Activated CD4-positive, alpha-beta T cell treated with anti-CD3 and anti-CD28 coated beads, Interleukin-2, amount 50 U/mL, for 16 hours (primary cell): Measurements from ENCODE around the gene GRB2.
"Not testable (repeated sequence)": the region's sequence is repeated elsewhere in the genome, so short reads cannot be mapped to it uniquely, and the experiment has no call there.

Source experiments
- DNase-seq: peaks from one replicate; pipeline ENCODE4 v3.0.0-alpha.2; 2020

Gene GRB2

DNA sequence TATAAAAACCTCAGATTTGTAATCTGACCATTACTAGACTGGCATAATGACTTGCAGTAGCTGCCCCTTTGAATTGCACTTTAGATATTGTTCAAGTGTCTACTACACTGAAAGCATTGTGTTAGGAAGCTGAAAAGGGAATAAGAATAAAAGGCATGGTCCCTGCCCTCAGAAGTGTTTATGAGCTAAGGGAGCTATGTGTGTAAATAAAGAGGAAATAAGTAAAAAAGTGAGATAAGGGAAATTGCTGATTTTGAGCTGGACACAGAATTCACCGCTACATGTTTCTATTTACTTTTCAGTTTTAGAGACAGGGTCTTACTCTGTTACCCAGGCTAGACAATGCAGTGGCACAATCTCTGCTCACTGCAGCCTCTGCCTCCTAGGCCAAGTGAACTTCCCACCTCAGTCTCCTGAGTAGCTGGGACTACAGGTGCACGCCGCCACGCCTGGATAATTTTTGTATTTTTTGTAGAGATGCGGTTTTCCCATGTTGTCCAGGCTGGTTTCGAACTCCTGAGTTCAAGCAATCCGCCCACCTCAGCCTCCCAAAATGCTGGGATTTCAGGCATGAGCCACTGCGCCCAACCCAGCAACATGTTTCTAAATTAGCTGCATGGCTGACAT is 57.0 kb downstream of the GRB2 start:
- DNase-seq: no peak

GRCh38 chr17:75346906-75347305 is 58.6 kb downstream of the GRB2 start:
- peak; percentile 41 for DNase-seq

GRCh38 chr17:75346368-75346767 is 59.1 kb downstream of the GRB2 start:
- not testable (repeated sequence) for DNase-seq

GRCh38 chr17:75345514-75346167 is 59.8 kb downstream of the GRB2 start:
- DNase-seq: no peak

DNA sequence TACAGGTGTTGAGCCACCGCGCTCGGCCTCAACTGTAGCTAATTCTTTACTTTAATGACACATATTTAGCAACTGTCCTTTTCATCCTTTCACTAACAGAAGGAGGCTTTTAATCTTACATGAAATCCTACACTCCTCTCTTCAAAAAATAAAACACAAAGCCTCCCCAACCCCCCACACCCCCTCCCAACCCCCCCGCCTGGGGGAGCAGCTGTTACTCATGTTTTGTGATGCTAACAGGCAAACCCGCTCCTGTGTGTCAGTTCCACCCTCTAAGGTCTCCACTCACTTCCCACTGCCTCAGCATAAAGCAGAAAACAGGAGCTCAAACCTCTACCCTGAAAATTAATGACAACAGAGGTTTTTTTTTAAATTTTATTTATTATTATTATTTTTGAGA is 60.8 kb downstream of the GRB2 start:
- DNase-seq: no peak

DNA sequence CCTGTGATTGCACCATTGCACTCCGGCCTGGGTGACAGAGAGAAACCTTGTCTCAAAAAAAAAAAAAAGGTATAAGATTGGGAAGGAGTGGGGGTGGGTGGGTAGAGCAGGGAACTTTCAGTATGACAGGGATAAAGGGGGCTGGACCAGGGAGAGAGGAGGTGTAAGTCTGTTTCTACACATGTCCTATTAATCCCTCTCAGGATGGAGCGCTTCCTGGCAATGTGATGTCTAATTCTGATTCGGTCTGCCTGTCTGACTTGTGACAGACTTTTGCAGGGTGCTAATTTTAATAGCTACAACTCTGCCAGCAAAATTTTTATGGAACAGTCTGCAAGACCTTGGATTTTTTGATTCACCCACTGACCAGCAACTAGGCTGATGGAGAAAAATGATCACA is 62.5 kb downstream of the GRB2 start:
- DNase-seq: peak; percentile 37

- no peak for DNase-seq
These were observed 63.5 kb downstream of the GRB2 start for GRCh38 chr17:75341784-75342486.

DNA sequence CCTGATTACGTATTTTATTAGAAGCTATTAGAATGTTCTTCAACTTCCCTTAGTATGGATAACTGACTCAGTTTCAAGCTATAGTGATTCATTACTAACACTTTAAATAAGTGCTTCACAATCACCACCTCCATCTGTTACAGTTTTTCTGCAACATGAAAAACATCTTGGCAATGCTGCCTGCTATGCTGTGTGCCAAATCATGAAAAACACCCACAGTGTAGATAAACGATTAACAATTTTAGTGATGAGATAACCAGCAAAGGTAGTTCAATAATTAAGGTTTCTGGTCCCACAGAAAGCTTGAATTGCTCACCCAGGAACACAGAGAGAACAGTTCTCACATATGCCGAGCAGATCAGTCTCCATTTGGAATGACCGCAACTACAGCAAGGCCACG is 64.8 kb downstream of the GRB2 start:
- DNase-seq: no peak

DNA sequence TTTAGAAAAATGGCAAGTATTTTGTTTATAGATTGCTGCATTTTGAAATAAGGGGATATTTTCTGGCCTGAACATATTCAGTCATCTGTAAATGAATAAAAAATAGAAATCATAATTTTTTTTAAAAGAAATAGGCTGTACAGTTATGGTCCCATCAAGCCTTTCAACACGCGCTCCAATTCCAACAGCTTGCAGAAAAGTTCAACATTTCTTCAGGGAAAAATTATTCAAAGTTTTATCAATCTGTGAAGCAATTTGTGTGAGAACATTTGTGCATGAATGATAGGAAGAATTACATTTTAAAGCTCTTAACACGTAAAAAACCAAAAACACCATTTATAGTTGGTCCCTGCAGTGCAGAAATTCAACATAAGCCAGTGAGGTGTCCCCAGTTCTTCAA is 65.5 kb downstream of the GRB2 start:
- DNase-seq: no peak

DNA sequence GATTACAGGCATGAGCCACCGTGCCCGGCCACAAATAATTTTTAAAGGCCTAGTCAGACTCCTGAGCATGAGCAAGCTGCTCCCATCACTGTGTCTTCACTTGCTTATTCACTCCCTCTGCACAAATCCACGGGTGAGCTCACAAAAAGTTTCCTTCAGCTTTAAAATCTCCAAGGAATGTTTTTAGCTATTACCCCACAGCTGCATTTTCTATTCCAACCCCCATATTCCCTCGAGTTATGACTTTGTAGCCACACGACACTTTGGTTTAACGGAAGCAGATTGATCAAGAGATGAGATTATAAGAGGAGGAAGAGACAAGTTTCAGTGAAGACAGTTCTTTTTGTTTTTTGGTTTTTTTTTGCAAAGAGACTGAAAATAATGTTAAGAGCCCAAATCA is 67.1 kb downstream of the GRB2 start:
- peak; percentile 61 for DNase-seq

DNA sequence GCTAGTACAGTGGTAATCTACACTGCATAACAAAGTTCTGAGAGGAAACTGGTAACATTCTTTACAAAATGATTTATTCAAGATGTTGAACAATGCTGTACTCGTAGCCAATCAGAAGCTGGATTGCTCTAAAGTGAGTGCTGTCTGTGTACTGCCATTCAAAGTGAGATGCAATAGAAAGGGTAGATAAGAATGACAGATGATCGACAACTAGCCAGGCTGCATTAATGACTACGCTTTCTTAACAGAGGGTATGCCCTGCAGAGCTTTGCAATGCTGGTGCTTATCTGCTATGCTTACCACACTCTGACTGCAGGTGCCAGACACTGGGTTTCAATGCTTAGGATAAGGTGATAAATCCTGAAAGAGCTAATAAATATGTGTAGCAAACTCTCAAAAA is 70.2 kb downstream of the GRB2 start:
- no peak for DNase-seq

DNA sequence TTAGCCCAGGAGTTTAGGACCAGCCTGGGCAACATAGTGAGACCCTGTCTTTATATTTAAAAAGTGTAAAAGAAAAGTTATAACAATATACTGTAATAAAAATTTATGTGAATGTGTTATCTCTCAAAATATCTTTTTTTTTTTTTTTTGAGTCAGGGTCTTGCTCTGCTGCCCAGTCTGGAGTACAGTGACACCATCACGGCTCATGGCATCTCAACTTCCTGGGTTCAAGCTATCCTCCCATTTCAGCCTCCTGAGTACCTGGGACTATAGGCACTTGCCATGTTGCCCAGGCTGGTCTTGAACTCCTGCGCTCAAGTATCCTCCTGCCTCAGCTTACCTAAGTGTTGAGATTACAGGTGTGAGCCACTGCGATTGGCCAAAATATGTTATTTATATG is 70.8 kb downstream of the GRB2 start:
- DNase-seq: no peak

DNA sequence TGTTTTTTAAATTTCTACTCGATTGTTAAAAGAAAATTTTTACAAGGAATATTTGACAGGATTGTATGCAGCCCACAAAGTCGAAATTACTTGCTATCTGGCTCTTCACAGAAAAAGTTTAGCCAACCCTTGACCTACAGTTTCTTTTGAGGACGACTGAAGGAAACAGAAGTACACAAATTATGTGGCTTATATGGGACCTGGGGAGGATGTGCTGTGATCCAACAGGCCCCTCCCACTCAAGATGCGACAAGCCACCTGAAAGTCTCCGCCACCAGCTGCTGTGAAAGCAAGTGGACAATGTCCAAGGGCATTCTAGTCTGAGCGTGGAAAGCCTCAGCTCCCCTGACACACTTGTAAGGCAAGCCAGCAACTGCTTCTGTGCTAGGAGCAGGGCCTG is 73.8 kb downstream of the GRB2 start:
- no peak for DNase-seq

- no peak for DNase-seq
These were observed 77.7 kb downstream of the GRB2 start for GRCh38 chr17:75327757-75328156.

GRCh38 chr17:75326226-75326848 is 79.1 kb downstream of the GRB2 start:
- no peak for DNase-seq

GRCh38 chr17:75325827-75326225 is 79.7 kb downstream of the GRB2 start:
- DNase-seq: no peak

DNA sequence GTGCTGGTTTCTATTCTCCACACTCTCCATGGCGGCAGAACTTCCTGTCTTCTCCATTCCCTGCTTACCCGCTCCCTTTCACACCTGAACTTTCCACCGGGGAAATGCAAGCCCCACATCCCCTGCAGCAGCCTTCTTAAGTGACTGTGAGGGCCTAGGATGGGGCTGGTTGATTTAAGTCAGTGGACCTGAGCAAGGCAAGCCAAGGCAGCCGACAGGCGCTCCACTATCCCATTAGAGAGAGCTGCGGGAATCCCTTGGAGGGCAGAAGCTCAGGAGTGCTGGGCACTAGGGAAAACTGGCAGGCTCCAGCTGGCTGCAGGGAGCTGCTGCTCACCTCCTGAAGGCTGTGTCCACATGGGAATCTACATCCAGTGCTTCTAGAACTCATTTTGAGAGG is 80.1 kb downstream of the GRB2 start:
- DNase-seq: no peak

DNA sequence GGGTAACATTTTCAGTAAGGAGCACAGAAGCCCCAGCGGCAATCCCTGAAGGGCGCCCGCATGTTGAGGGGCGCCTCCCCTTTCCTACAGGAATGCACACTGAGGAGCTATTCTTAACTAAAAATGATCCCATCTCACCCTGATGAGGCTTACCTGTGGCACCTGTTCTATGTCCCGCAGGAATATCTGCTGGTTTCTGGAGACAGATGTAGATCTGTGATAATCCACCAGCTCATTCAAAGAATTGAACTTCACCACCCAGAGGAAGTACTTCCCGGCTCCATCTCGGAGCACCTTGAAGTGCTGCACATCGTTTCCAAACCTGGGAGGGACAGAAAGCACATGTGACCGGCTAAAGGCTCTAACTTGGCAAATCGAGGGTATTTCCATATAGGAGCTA is 84.0 kb downstream of the GRB2 start:
- no peak for DNase-seq

- DNase-seq: no peak
These were observed 85.4 kb downstream of the GRB2 start for GRCh38 chr17:75319904-75320691.

- no peak for DNase-seq
These were observed 86.8 kb downstream of the GRB2 start for GRCh38 chr17:75318615-75319222.

DNA sequence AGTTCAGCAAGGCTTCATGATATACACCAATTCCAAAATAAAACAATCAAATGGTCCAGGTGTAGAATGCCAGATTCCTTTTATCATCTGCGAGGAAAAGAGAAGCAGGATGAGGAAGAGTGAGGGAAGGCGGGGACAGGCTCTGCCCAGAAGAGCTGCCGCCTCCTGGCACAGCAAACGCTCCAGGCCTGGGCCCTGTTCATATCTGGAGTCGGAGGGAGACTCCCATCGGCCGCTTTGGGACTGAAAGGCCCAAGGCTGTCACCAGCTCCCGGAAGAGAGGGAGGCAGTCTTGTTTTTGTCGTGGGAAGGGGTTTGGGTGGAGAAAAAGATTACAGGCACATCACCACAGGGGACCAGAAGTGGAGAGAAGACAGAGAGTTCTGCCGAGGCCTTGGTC is 87.3 kb downstream of the GRB2 start:
- no peak for DNase-seq

DNA sequence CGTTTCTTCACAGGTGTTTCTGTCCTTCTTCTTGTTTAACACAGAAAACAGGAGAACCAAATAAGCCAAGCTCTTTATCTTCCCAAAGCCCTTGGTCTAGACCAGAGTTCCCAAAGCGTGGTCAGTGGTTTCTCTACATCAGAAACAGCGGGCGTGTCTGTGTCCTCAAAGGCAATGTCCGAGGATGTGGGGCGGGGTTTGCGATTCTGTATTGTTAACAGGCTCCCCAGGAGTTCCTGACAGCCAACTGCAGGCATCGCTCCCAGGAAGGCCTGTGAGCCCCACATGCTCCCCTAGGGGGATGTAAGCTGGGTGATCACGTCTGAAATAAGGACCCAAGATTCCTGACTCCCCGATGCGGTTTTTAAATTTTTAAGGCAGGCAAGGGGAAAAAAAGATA is 87.8 kb downstream of the GRB2 start:
- DNase-seq: no peak

GRCh38 chr17:75316253-75316652 is 89.2 kb downstream of the GRB2 start:
- DNase-seq: no peak
